Transverse colon (tissue), 4 donors: Measurements from ENCODE around the gene PHACTR3. TPM values are rescaled to one million over a fixed set of nuclear protein-coding genes. Genes with fewer than 3 reads are reported as not detected.

Experiments
- DNase-seq: peaks from one replicate; pipeline ENCODE4 v3.0.0-alpha.2; 2019
- H3K27ac ChIP-seq, 4 donors: fragments of 200-600 bp; sonication (generic); 2 replicates each; pipeline ENCODE4 v1.5.1; 2016 to 2018; ENCODE audit warnings: inconsistent platforms in 4 of 4
- H3K27me3 ChIP-seq: fragments of 200-600 bp; sonication (generic); 2 replicates; pipeline ENCODE4 v1.5.1; 2017; ENCODE audit warnings: inconsistent platforms
- H3K36me3 ChIP-seq, 4 donors: fragments of 200-600 bp; sonication (generic); 2 replicates each; pipeline ENCODE4 v1.5.1; 2017 to 2019; ENCODE audit warnings: inconsistent platforms in 4 of 4
- H3K4me1 ChIP-seq, 4 donors: fragments of 200-600 bp; sonication (generic); 2 replicates each; pipeline ENCODE4 v1.5.1; 2017 to 2020; ENCODE audit warnings: inconsistent platforms in 4 of 4
- H3K4me3 ChIP-seq, 4 donors: fragments of 200-600 bp; sonication (generic); 1 replicate in 1 of 4; 2 replicates in 3 of 4; pipeline versions ENCODE4 v1.5.1 to v1.6.1; 2017 to 2019; ENCODE audit warnings: inconsistent platforms in 4 of 4
- H3K9me3 ChIP-seq, 2 donors: fragments of 200-600 bp; sonication (generic); 2 replicates each; pipeline ENCODE4 v1.5.1; 2017 to 2019; ENCODE audit warnings: inconsistent platforms in 2 of 2
- CTCF ChIP-seq, 5 experiments: fragments of 200-600 bp in 3 of 5; fragments of 450-650 bp in 2 of 5; sonication (generic) in 3 of 5; IDR thresholded peaks; 1 replicate in 2 of 5; 2 replicates in 3 of 5; pipeline ENCODE4 v1.5.1; 2016 to 2017; ENCODE audit warnings: antibody characterized with exemption in 5 of 5, inconsistent platforms in 3 of 5, mild to moderate bottlenecking in 2 of 5, moderate library complexity in 1 of 5
- EP300 ChIP-seq: sonication (generic); formaldehyde crosslinking; IDR thresholded peaks from one replicate; pipeline ENCODE4 v1.6.1; 2017; ENCODE audit warnings: antibody characterized with exemption, low read depth
- POLR2A ChIP-seq: fragments of 450-650 bp; IDR thresholded peaks from one replicate; pipeline ENCODE4 v1.6.1; 2016; ENCODE audit warnings: antibody characterized with exemption, mild to moderate bottlenecking, moderate library complexity
- POLR2AphosphoS5 ChIP-seq, 3 donors: sonication (generic); formaldehyde crosslinking; IDR thresholded peaks; one replicate each; pipeline ENCODE4 v1.6.1; 2016; ENCODE audit warnings: antibody characterized with exemption in 3 of 3
- WGBS, 2 donors: methylation state at CpG; one replicate each; pipeline ENCODE4 v1.1.5; 2018; ENCODE audit warnings: low coverage in 1 of 2; 5-methylcytosine and 5-hydroxymethylcytosine counted together
- in situ Hi-C, 4 donors: fragments of 200-750 bp; cut with MboI; loops; one replicate each; pipeline versions ENCODE4 v1.15.0 to v1.15.1; 2017; ENCODE audit warnings: low sequenced_read_pairs in 3 of 4, low pct_ligation_motif_present in 1 of 4, low pct_unique_long_range_greater_than_20kb in 1 of 4
- intact Hi-C: fragments of 100-400 bp; cut with DNase I; formaldehyde crosslinking; loops from one replicate; pipeline ENCODE4 v1.15.1; 2023; ENCODE audit warnings: low total_unique reads
- total RNA-seq, 4 donors: library from RNA; depleted of rRNA; stranded (reverse); fragments of >200 nt; gene quantifications; one replicate each; pipeline ENCODE4 v1.1.0, GENCODE V29; 2016

The PHACTR3 gene
- total RNA-seq, 4 donors from 2014 or later, result 1.6 to 7.1 (median 5.6) TPM

- no peak for DNase-seq
- Histone ChIP-seq H3K9me3 (no peaks in the 10 kb centered on the region), H3K27me3 (no peaks in the 10 kb centered on the region), H3K27ac (no peak overlapping the region), H3K36me3 (no peaks in the 10 kb centered on the region), H3K4me1 (no peaks in the 10 kb centered on the region), H3K4me3 (no peak overlapping the region)
- 67 to 79% methylated on average over 1 to 8 of the region's 10 CpGs for WGBS, 2 donors
- in situ Hi-C loops (loop anchor here in 2 of 4 donors (5.0 kb wide), 1 partner anchor 66 kb away; no protein-coding TSS in a partner anchor), intact Hi-C loops (no loop called here)
- no peak for TF ChIP-seq POLR2A
Measured at GRCh38 chr20:59785986-59786795, 181.9 kb downstream of the PHACTR3 start.

- Histone ChIP-seq H3K36me3 (no peaks in the 10 kb centered on the region), H3K27me3 (no peaks in the 10 kb centered on the region), H3K4me1 (no peaks in the 10 kb centered on the region), H3K9me3 (peaks cover 0 to under 1% of the 10 kb centered on the region in 2 donors), H3K27ac (no peak overlapping the region), H3K4me3 (no peak overlapping the region)
- in situ Hi-C loops, result loop anchor here in 2 of 4 donors (5.0 kb wide), 1 partner anchor 65 kb away; no protein-coding TSS in a partner anchor
- intact Hi-C loops, result no loop called here
- 65 to 77% methylated on average over 4 to 10 of the region's 10 CpGs for WGBS, 2 donors
- TF ChIP-seq EP300 (no peak), POLR2A (no peak), CTCF (IDR thresholded peaks at IDR 0.05) (no peak), POLR2AphosphoS5 (IDR thresholded peaks at IDR 0.05) (no peak)
- no peak for DNase-seq
Measured at GRCh38 chr20:59786801-59787537, 182.6 kb downstream of the PHACTR3 start.

- intact Hi-C loops, result no loop called here
- Histone ChIP-seq H3K4me1 (no peaks in the 10 kb centered on the region), H3K27ac (no peak overlapping the region), H3K9me3 (peaks cover 2 to 6% of the 10 kb centered on the region in 2 donors), H3K36me3 (no peaks in the 10 kb centered on the region), H3K27me3 (no peaks in the 10 kb centered on the region), H3K4me3 (no peak overlapping the region)
- in situ Hi-C loops, result loop anchor here in 2 of 4 donors (5.0 kb wide), 1 partner anchor 65 kb away; no protein-coding TSS in a partner anchor
- 14 to 64% methylated on average over 1 to 2 of the region's 2 CpGs for WGBS, 2 donors
- TF ChIP-seq CTCF (IDR thresholded peaks at IDR 0.05) (no peak), POLR2AphosphoS5 (IDR thresholded peaks at IDR 0.05) (no peak), POLR2A (no peak), EP300 (no peak)
- DNase-seq, result no peak
Measured at GRCh38 chr20:59787538-59787890, 183.2 kb downstream of the PHACTR3 start.

- Histone ChIP-seq H3K27ac (no peak overlapping the region), H3K36me3 (no peaks in the 10 kb centered on the region), H3K27me3 (no peaks in the 10 kb centered on the region), H3K4me1 (no peaks in the 10 kb centered on the region), H3K4me3 (no peak overlapping the region), H3K9me3 (peaks cover 7 to 12% of the 10 kb centered on the region in 2 donors)
- in situ Hi-C loops, result loop anchor here in 2 of 4 donors (5.0 kb wide), 1 partner anchor 64 kb away; no protein-coding TSS in a partner anchor
- intact Hi-C loops, result no loop called here
- DNase-seq, result no peak
- 67 to 80% methylated on average over 5 to 8 of the region's 8 CpGs for WGBS, 2 donors
- no peak for TF ChIP-seq CTCF (IDR thresholded peaks at IDR 0.05)
- no peak for TF ChIP-seq POLR2AphosphoS5 (IDR thresholded peaks at IDR 0.05)
- no peak for TF ChIP-seq EP300
- no peak for TF ChIP-seq POLR2A
Measured at GRCh38 chr20:59788196-59788735, 183.9 kb downstream of the PHACTR3 start.
